Measurements from ENCODE around the gene TMEM9. TPM values are rescaled to one million over a fixed set of nuclear protein-coding genes. Genes with fewer than 3 reads are reported as not detected.

Gene TMEM9
- total and polyA plus RNA-seq, 10 of the 15 experiments (the other 5 are each of a cell fraction or from before 2014, with no cell fraction given): 7.2 to 46.1 (median 17.3) TPM

DNA sequence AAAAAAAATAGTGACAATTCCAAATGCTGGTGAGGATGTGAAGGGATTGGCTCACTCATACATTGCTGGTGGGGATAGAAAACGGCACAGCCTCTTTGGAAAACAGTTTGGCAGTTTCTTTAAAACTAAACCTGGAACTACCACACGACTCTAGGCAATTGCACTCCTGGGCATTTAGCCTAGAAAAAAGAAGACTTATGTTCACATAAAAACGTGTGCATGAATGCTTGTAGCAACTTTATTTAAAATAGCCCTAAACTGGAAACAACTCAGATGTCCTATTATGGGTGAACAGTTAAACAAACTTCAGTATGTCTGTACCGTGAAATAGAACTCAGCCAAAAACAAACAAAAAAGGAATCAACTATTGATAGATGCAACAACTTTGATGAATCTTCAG is 9.4 kb upstream of the TMEM9 start:
- intact Hi-C loops (cut with micrococcal nuclease; ENCODE audit: unreplicated experiment): no loop called here
- H3K79me2 ChIP-seq (ENCODE audit: control insufficient read depth, insufficient read depth, low read length): no peaks in the 10 kb centered on the region
- DNase-seq (ENCODE audit: low read depth, low spot score) (no peak), ATAC-seq (no peak), FAIRE-seq (no peak)
- H3K4me1 ChIP-seq (ENCODE audit: control insufficient read depth, insufficient read depth, low read length): no peaks in the 10 kb centered on the region
- H3K36me3 ChIP-seq (ENCODE audit: control insufficient read depth in 2 of 2, insufficient read depth in 2 of 2, low read length in 1 of 2): no peaks in the 10 kb centered on the region
- H3K27ac ChIP-seq (ENCODE audit: control insufficient read depth, insufficient read depth): no peak overlapping the region
- H4K20me1 ChIP-seq (ENCODE audit: control insufficient read depth, insufficient read depth): no peaks in the 10 kb centered on the region
- H3K4me2 ChIP-seq (ENCODE audit: control insufficient read depth, insufficient read depth): no peak overlapping the region
- WGBS (ENCODE audit: insufficient coverage, insufficient replicate concordance, low lambda C conversion rate, missing lambda C conversion rate): 25% methylated on average over 4 of the region's 4 CpGs
- no peaks in the 10 kb centered on the region for H3K9me3 ChIP-seq (replicated peaks; ENCODE audit: control insufficient read depth, insufficient read depth, low read length)
- BruUV-seq (replicated peaks): no TSS peak
- ChIA-PET POLR2A (no interaction called here), RAD21 (ENCODE audit: unreplicated experiment) (no interaction called here), CTCF (interaction anchor here (1.1 kb wide), 1 partner anchor 9 kb away, joined by 6 read pairs; the partner anchor contains the start of gene TMEM9), SMC1A (ENCODE audit: uncharacterized antibody, unreplicated experiment) (no interaction called here)
- no peak overlapping the region for H3K4me3 ChIP-seq
- in situ Hi-C loops (cut with MboI): no loop called here
- H3K27me3 ChIP-seq (replicated peaks in 1 of 2; ENCODE audit: control insufficient read depth in 2 of 2, insufficient read depth in 2 of 2, low read length in 1 of 2): no peaks in the 10 kb centered on the region; a peak in 2 of 4 replicates
- no peak overlapping the region for H2AFZ ChIP-seq (ENCODE audit: control insufficient read depth, low read depth, low read length)
- H3K9ac ChIP-seq (ENCODE audit: control insufficient read depth, insufficient read depth, low read length): no peak overlapping the region
- TF ChIP-seq SREBF1 (IDR thresholded peaks at IDR 0.05; ENCODE audit: low read length): no peak
- TF ChIP-seq, protein P1, sequence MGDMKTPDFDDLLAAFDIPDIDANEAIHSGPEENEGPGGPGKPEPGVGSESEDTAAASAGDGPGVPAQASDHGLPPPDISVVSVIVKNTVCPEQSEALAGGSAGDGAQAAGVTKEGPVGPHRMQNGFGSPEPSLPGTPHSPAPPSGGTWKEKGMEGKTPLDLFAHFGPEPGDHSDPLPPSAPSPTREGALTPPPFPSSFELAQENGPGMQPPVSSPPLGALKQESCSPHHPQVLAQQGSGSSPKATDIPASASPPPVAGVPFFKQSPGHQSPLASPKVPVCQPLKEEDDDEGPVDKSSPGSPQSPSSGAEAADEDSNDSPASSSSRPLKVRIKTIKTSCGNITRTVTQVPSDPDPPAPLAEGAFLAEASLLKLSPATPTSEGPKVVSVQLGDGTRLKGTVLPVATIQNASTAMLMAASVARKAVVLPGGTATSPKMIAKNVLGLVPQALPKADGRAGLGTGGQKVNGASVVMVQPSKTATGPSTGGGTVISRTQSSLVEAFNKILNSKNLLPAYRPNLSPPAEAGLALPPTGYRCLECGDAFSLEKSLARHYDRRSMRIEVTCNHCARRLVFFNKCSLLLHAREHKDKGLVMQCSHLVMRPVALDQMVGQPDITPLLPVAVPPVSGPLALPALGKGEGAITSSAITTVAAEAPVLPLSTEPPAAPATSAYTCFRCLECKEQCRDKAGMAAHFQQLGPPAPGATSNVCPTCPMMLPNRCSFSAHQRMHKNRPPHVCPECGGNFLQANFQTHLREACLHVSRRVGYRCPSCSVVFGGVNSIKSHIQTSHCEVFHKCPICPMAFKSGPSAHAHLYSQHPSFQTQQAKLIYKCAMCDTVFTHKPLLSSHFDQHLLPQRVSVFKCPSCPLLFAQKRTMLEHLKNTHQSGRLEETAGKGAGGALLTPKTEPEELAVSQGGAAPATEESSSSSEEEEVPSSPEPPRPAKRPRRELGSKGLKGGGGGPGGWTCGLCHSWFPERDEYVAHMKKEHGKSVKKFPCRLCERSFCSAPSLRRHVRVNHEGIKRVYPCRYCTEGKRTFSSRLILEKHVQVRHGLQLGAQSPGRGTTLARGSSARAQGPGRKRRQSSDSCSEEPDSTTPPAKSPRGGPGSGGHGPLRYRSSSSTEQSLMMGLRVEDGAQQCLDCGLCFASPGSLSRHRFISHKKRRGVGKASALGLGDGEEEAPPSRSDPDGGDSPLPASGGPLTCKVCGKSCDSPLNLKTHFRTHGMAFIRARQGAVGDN (IDR thresholded peaks at IDR 0.05): no peak
- no peak for TF ChIP-seq SUZ12 (IDR thresholded peaks at IDR 0.05; ENCODE audit: unreplicated experiment)
- TF ChIP-seq RBBP5 (conservative IDR thresholded peaks at IDR 0.05): no peak
- TF ChIP-seq, protein P2, sequence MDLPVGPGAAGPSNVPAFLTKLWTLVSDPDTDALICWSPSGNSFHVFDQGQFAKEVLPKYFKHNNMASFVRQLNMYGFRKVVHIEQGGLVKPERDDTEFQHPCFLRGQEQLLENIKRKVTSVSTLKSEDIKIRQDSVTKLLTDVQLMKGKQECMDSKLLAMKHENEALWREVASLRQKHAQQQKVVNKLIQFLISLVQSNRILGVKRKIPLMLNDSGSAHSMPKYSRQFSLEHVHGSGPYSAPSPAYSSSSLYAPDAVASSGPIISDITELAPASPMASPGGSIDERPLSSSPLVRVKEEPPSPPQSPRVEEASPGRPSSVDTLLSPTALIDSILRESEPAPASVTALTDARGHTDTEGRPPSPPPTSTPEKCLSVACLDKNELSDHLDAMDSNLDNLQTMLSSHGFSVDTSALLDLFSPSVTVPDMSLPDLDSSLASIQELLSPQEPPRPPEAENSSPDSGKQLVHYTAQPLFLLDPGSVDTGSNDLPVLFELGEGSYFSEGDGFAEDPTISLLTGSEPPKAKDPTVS (IDR thresholded peaks at IDR 0.05; ENCODE audit: low read depth, low read length): no peak
- TF ChIP-seq, protein P3, sequence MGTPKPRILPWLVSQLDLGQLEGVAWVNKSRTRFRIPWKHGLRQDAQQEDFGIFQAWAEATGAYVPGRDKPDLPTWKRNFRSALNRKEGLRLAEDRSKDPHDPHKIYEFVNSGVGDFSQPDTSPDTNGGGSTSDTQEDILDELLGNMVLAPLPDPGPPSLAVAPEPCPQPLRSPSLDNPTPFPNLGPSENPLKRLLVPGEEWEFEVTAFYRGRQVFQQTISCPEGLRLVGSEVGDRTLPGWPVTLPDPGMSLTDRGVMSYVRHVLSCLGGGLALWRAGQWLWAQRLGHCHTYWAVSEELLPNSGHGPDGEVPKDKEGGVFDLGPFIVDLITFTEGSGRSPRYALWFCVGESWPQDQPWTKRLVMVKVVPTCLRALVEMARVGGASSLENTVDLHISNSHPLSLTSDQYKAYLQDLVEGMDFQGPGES (IDR thresholded peaks at IDR 0.05): no peak
- no peak for TF ChIP-seq ZNF207 (IDR thresholded peaks at IDR 0.05; ENCODE audit: borderline replicate concordance)
- TF ChIP-seq, protein P4, sequence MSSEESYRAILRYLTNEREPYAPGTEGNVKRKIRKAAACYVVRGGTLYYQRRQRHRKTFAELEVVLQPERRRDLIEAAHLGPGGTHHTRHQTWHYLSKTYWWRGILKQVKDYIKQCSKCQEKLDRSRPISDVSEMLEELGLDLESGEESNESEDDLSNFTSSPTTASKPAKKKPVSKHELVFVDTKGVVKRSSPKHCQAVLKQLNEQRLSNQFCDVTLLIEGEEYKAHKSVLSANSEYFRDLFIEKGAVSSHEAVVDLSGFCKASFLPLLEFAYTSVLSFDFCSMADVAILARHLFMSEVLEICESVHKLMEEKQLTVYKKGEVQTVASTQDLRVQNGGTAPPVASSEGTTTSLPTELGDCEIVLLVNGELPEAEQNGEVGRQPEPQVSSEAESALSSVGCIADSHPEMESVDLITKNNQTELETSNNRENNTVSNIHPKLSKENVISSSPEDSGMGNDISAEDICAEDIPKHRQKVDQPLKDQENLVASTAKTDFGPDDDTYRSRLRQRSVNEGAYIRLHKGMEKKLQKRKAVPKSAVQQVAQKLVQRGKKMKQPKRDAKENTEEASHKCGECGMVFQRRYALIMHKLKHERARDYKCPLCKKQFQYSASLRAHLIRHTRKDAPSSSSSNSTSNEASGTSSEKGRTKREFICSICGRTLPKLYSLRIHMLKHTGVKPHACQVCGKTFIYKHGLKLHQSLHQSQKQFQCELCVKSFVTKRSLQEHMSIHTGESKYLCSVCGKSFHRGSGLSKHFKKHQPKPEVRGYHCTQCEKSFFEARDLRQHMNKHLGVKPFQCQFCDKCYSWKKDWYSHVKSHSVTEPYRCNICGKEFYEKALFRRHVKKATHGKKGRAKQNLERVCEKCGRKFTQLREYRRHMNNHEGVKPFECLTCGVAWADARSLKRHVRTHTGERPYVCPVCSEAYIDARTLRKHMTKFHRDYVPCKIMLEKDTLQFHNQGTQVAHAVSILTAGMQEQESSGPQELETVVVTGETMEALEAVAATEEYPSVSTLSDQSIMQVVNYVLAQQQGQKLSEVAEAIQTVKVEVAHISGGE (CRISPR knock-in tag; IDR thresholded peaks at IDR 0.05): no peak
- no peak for TF ChIP-seq STAT3 (IDR thresholded peaks at IDR 0.05; ENCODE audit: low read depth, low read length)
- TF ChIP-seq, protein P5, sequence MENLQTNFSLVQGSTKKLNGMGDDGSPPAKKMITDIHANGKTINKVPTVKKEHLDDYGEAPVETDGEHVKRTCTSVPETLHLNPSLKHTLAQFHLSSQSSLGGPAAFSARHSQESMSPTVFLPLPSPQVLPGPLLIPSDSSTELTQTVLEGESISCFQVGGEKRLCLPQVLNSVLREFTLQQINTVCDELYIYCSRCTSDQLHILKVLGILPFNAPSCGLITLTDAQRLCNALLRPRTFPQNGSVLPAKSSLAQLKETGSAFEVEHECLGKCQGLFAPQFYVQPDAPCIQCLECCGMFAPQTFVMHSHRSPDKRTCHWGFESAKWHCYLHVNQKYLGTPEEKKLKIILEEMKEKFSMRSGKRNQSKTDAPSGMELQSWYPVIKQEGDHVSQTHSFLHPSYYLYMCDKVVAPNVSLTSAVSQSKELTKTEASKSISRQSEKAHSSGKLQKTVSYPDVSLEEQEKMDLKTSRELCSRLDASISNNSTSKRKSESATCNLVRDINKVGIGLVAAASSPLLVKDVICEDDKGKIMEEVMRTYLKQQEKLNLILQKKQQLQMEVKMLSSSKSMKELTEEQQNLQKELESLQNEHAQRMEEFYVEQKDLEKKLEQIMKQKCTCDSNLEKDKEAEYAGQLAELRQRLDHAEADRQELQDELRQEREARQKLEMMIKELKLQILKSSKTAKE (IDR thresholded peaks at IDR 0.05; ENCODE audit: low read depth, poor library complexity, severe bottlenecking): no peak
- TF ChIP-seq ETV6 (conservative IDR thresholded peaks at IDR 0.05 in 1 of 2, IDR thresholded peaks at IDR 0.05 in 1 of 2; ENCODE audit: borderline replicate concordance in 1 of 2, low read depth in 1 of 2): no peak

Data from GM12878 (cell line).